ENCODE results near the gene TRIP13. TPM values are rescaled to one million over a fixed set of nuclear protein-coding genes. Genes with fewer than 3 reads are reported as not detected.
A peak's percentile ranks its signal among the peaks of the same experiment; 100 is the strongest.

Gene TRIP13
- total and polyA plus RNA-seq, 2 of the 4 experiments (the other 2 are of a cell fraction), result 17.1 to 35.5 TPM

DNA sequence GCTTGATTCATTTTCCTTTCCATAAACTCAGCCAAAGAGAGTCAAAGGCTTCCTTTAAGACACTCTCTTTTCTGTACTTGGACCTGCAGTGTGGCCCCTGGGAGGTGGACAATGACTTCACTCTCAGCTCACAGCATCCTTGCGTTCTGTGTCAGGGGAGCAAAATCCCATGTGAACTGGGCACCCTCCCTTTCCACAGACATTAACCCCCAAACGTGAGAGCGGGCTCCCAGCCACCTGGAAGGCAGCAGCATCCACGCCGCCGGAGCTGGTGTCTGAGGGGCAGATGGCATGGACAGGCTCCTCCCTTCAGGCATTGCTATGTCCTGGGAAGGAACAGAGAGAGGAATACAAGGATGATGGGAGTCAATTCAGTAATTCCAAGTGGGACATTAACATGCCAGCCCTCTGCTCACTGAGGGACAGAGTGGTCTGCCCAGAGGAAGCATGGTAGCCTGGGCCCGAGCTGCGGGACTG is 39.5 kb downstream of the TRIP13 start:
- Histone ChIP-seq H2AK5ac (ENCODE audit: low read depth, low read length) (no peak overlapping the region), H3K4me1 (ENCODE audit: control insufficient read depth, insufficient read depth, low read length) (peaks cover 7% of the 10 kb centered on the region; the same call in 1 of the 2 replicates), H3K27me3 (ENCODE audit: control insufficient read depth, insufficient read depth, low read length) (peaks cover 36% of the 10 kb centered on the region), H2BK15ac (ENCODE audit: low read depth, low read length) (no peak overlapping the region), H2AK9ac (replicated peaks; ENCODE audit: low read depth, low read length, poor library complexity) (no peak overlapping the region), H2BK20ac (ENCODE audit: low read depth, low read length) (0 out of 2 replicates have a peak overlapping the region, but pooled peaks have one; percentile 10), H3K14ac (replicated peaks; ENCODE audit: low read depth, low read length) (no peak overlapping the region), H3K27ac (ENCODE audit: insufficient read depth, low read length) (no peak overlapping the region), H3K56ac (ENCODE audit: extremely low read depth, insufficient read depth, low read length) (no peak overlapping the region), H4K91ac (ENCODE audit: insufficient read depth, low read depth, low read length) (no peak overlapping the region), H4K8ac (ENCODE audit: low read depth in 2 of 2, low read length in 2 of 2) (no peak overlapping the region), H3K23ac (ENCODE audit: low read depth, low read length) (no peak overlapping the region), H3K9ac (ENCODE audit: low read depth, low read length) (no peak overlapping the region), H2BK120ac (ENCODE audit: low read depth, low read length) (no peak overlapping the region), H3K36me3 (ENCODE audit: control insufficient read depth, insufficient read depth, low read length) (no peaks in the 10 kb centered on the region), H3K4me2 (ENCODE audit: low read depth, low read length) (no peak overlapping the region; the same call in 1 of the 2 replicates), H4K5ac (ENCODE audit: low read depth, low read length) (no peak overlapping the region; the same call in 1 of the 2 replicates), H4K20me1 (ENCODE audit: insufficient read depth, low read length) (no peaks in the 10 kb centered on the region), H2BK5ac (ENCODE audit: low read depth, low read length, poor library complexity, severe bottlenecking) (no peak overlapping the region), H3K79me1 (ENCODE audit: low read depth in 1 of 2, low read length in 2 of 2) (no peaks in the 10 kb centered on the region), H3K9me1 (ENCODE audit: insufficient read depth, low read length) (no peaks in the 10 kb centered on the region; the same call in 1 of the 2 replicates), H3K18ac (ENCODE audit: low read depth, low read length) (peak overlapping the region; percentile 37; the same call in 1 of the 2 replicates), H2AFZ (replicated peaks; ENCODE audit: low read length, poor library complexity) (no peak overlapping the region), H3K4me3 (ENCODE audit: insufficient read depth, low read depth, low read length) (no peak overlapping the region), H3K4ac (ENCODE audit: low read depth, low read length) (no peak overlapping the region), H3K9me3 (ENCODE audit: control insufficient read depth, insufficient read depth, low read length) (no peaks in the 10 kb centered on the region)
- ChIA-PET CTCF (interaction anchor here (0.9 to 3.3 kb wide), 5 partner anchors 8 to 235 kb away, joined by 3 to 11 read pairs (median 4); no protein-coding TSS in a partner anchor), POLR2A (ENCODE audit: unreplicated experiment) (no interaction called here)
- dilution Hi-C loops (cut with HindIII; ENCODE audit: low sequenced_read_pairs, unreplicated experiment) (no loop called here), intact Hi-C loops (cut with micrococcal nuclease) (no loop called here), in situ Hi-C loops (cut with MboI; ENCODE audit: low sequenced_read_pairs) (loop anchor here (10.0 kb wide), 3 partner anchors 203 to 713 kb away; no protein-coding TSS in a partner anchor)
- no CpG with 5 or more reads among the region's 8 CpGs for WGBS, 2 experiments (ENCODE audit: extremely low coverage in 2 of 2, insufficient read length in 1 of 2)
- ATAC-seq (ENCODE audit: low read depth), result no peak
- no peak for DNase-seq
- TF ChIP-seq, protein P1, sequence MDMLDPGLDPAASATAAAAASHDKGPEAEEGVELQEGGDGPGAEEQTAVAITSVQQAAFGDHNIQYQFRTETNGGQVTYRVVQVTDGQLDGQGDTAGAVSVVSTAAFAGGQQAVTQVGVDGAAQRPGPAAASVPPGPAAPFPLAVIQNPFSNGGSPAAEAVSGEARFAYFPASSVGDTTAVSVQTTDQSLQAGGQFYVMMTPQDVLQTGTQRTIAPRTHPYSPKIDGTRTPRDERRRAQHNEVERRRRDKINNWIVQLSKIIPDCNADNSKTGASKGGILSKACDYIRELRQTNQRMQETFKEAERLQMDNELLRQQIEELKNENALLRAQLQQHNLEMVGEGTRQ (IDR thresholded peaks at IDR 0.05; ENCODE audit: low read depth, low read length), result no peak
- TF ChIP-seq BHLHE40 (IDR thresholded peaks at IDR 0.05; ENCODE audit: low read depth, low read length) (no peak), SMC3 (IDR thresholded peaks at IDR 0.05; ENCODE audit: low read depth, low read length) (no peak), CEBPB (IDR thresholded peaks at IDR 0.05; ENCODE audit: low read depth, low read length) (no peak), MAFK (IDR thresholded peaks at IDR 0.05; ENCODE audit: low read depth, low read length) (no peak), RAD21 (IDR thresholded peaks at IDR 0.05; ENCODE audit: low read length) (no peak)
- TF ChIP-seq, protein P2, sequence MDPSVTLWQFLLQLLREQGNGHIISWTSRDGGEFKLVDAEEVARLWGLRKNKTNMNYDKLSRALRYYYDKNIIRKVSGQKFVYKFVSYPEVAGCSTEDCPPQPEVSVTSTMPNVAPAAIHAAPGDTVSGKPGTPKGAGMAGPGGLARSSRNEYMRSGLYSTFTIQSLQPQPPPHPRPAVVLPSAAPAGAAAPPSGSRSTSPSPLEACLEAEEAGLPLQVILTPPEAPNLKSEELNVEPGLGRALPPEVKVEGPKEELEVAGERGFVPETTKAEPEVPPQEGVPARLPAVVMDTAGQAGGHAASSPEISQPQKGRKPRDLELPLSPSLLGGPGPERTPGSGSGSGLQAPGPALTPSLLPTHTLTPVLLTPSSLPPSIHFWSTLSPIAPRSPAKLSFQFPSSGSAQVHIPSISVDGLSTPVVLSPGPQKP (IDR thresholded peaks at IDR 0.05; ENCODE audit: borderline replicate concordance, low read depth, low read length), result no peak
- TF ChIP-seq, protein P3, sequence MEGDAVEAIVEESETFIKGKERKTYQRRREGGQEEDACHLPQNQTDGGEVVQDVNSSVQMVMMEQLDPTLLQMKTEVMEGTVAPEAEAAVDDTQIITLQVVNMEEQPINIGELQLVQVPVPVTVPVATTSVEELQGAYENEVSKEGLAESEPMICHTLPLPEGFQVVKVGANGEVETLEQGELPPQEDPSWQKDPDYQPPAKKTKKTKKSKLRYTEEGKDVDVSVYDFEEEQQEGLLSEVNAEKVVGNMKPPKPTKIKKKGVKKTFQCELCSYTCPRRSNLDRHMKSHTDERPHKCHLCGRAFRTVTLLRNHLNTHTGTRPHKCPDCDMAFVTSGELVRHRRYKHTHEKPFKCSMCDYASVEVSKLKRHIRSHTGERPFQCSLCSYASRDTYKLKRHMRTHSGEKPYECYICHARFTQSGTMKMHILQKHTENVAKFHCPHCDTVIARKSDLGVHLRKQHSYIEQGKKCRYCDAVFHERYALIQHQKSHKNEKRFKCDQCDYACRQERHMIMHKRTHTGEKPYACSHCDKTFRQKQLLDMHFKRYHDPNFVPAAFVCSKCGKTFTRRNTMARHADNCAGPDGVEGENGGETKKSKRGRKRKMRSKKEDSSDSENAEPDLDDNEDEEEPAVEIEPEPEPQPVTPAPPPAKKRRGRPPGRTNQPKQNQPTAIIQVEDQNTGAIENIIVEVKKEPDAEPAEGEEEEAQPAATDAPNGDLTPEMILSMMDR (conservative IDR thresholded peaks at IDR 0.05; ENCODE audit: low read depth, low read length), result no peak
- BruUV-seq (replicated peaks), result no TSS peak

Measured in IMR-90 (cell line).